ENCODE data around the gene MNDA.
"Not testable (repeated sequence)": the region's sequence is repeated elsewhere in the genome, so short reads cannot be mapped to it uniquely, and the experiment has no call there.

MNDA gene

GRCh38 chr1:158838660-158839059 is 7.5 kb downstream of the MNDA start:
- no peak for DNase-seq (ENCODE audit: low spot score)

GRCh38 chr1:158839566-158839965 is 8.4 kb downstream of the MNDA start:
- no peak for DNase-seq (ENCODE audit: low spot score)

GRCh38 chr1:158840236-158840635 is 9.1 kb downstream of the MNDA start:
- no peak for DNase-seq (ENCODE audit: low spot score)

- DNase-seq (ENCODE audit: low spot score) = no peak
These were observed 33.4 kb downstream of the MNDA start for GRCh38 chr1:158864595-158864994.

GRCh38 chr1:158870438-158870837 is 39.3 kb downstream of the MNDA start:
- not testable (repeated sequence) for DNase-seq (ENCODE audit: low spot score)

GRCh38 chr1:158873141-158873540 is 42.0 kb downstream of the MNDA start:
- DNase-seq (ENCODE audit: low spot score) = no peak

GRCh38 chr1:158893654-158894053 is 62.5 kb downstream of the MNDA start:
- no peak for DNase-seq (ENCODE audit: low spot score)

- DNase-seq (ENCODE audit: low spot score) = no peak
These were observed 67.6 kb downstream of the MNDA start for GRCh38 chr1:158898722-158899121.

All from germinal center (tissue), 1 donor.